A673 (cell line): ENCODE data around the gene PDLIM4. TPM values are rescaled to one million over a fixed set of nuclear protein-coding genes. Genes with fewer than 3 reads are reported as not detected.
A peak's percentile ranks its signal among the peaks of the same experiment; 100 is the strongest.

ENCODE experiments used
- BruUV-seq: library from RNA; stranded (reverse); fragments of 400-500 nt; replicated peaks from 2 replicates; lab custom pipeline; 2021; lab: Mats Ljungman, UMichigan
- CTCF ChIA-PET: fragments of 300-600 bp; sonication (Branson Sonifier 250); formaldehyde crosslinking; loops from one replicate; lab custom pipeline; 2022; ENCODE audit warnings: antibody characterized with exemption; lab: Charles Lee
- POLR2A ChIA-PET: fragments of 300-600 bp; sonication (Branson Sonifier 250); formaldehyde crosslinking; loops from one replicate; lab custom pipeline; 2022; ENCODE audit warnings: antibody characterized with exemption; ENCODE audit not compliant: low non-redundant PET; lab: Charles Lee
- DNase-seq: peaks from one replicate; pipeline ENCODE4 v3.0.0-alpha.2; 2015; ENCODE audit warnings: low spot score
- H3K27ac ChIP-seq: fragments of 200-600 bp; sonication (generic); 2 replicates; pipeline ENCODE4 v1.5.1; 2016; ENCODE audit warnings: mixed run types, low read depth, mild to moderate bottlenecking, mixed read lengths, antibody characterized with exemption, low read length; ENCODE audit not compliant: poor library complexity, severe bottlenecking
- H3K27me3 ChIP-seq: fragments of 200-600 bp; sonication (generic); replicated peaks from 2 replicates; pipeline ENCODE4 v1.6.1; 2017; ENCODE audit warnings: mixed run types, low read depth, mild to moderate bottlenecking, mixed read lengths, antibody characterized with exemption, low read length; ENCODE audit not compliant: insufficient read depth, poor library complexity
- H3K36me3 ChIP-seq: fragments of 200-600 bp; sonication (generic); 2 replicates; pipeline ENCODE4 v1.6.1; 2016; ENCODE audit warnings: mixed run types, mild to moderate bottlenecking, mixed read lengths, antibody characterized with exemption, low read length; ENCODE audit not compliant: insufficient read depth, poor library complexity, severe bottlenecking
- H3K4me1 ChIP-seq: fragments of 200-600 bp; sonication (generic); 2 replicates; pipeline ENCODE4 v1.6.1; 2017; ENCODE audit warnings: mixed run types, mild to moderate bottlenecking, mixed read lengths, antibody characterized with exemption, low read length; ENCODE audit not compliant: insufficient read depth, poor library complexity, severe bottlenecking
- H3K4me3 ChIP-seq: fragments of 200-600 bp; sonication (generic); 2 replicates; pipeline ENCODE4 v1.5.1; 2016; ENCODE audit warnings: low read depth, mixed run types, mild to moderate bottlenecking, mixed read lengths, low read length; ENCODE audit not compliant: poor library complexity, severe bottlenecking
- H3K9me3 ChIP-seq: fragments of 200-600 bp; sonication (generic); 2 replicates; pipeline ENCODE4 v1.6.1; 2016; ENCODE audit warnings: mixed run types, low read depth, mild to moderate bottlenecking, mixed read lengths, antibody characterized with exemption, low read length; ENCODE audit not compliant: poor library complexity, severe bottlenecking
- EZH2 ChIP-seq: fragments of 200-600 bp; sonication (generic); IDR thresholded peaks from 2 replicates; pipeline ENCODE4 v1.6.1; 2017; ENCODE audit warnings: borderline replicate concordance, low read depth, mild to moderate bottlenecking, mixed read lengths, antibody characterized with exemption, low read length; ENCODE audit not compliant: poor library complexity, severe bottlenecking
- intact Hi-C: fragments of 100-400 bp; cut with micrococcal nuclease; formaldehyde crosslinking; loops from one replicate; pipeline ENCODE4 v1.10.0; 2022; ENCODE audit not compliant: unreplicated experiment
- total RNA-seq: library from RNA; stranded (reverse); gene quantifications from 2 replicates; pipeline ENCODE4 v1.2.3, GENCODE V29; 2021
- TF ChIP-seq, protein P1 (sequence below): fragments of 300-800, 200-600 bp; sonication (generic); conservative IDR thresholded peaks from 2 replicates; pipeline ENCODE4 v1.5.1; 2017; ENCODE audit warnings: low read depth, mild to moderate bottlenecking, antibody characterized with exemption, low read length, moderate library complexity, mixed read lengths

The PDLIM4 gene
- total RNA-seq, 1 experiment from 2014 or later, result 6.0 TPM

DNA sequence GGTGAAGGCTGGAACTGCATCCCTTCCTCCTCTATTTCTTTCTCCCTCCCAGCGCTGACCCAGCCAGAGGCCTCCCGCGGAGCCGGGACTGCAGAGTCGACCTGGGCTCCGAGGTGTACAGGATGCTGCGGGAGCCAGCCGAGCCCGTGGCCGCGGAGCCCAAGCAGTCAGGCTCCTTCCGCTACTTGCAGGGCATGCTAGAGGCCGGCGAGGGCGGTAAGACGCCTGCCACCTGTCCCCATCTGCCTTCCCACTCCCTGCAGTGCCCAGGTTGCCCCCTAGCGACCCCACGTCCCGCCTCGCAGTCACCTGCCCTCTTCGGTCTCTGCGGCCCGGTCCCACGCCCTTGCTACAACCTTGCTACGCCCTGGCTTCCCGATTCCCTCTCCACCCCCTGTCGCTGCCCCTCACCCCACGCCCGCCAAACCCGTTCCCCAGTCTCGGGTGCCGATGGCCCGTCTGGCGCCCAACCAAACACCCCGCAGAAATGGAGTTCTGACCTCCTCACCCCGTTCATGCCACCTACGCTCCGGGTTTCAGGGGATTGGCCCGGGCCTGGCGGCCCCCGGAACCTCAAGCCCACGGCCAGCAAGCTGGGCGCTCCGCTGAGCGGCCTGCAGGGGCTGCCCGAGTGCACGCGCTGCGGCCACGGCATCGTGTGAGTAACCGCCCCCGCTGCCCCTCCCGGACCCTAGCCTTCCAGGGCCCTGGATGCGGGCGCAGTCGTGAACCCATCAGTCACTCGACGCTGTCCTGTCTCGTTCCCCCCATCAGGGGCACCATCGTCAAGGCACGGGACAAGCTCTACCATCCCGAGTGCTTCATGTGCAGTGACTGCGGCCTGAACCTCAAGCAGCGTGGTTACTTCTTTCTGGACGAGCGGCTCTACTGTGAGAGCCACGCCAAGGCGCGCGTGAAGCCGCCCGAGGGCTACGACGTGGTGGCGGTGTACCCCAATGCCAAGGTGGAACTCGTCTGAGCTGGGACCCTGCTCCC lies 14.1 kb downstream of the PDLIM4 start:
- CTCF ChIA-PET, result interaction anchor here (0.5 to 1.4 kb wide), 3 partner anchors 11 to 146 kb away, joined by 3 to 7 read pairs (median 5); partner anchors contain the start of gene SLC22A5
- POLR2A ChIA-PET, result interaction anchor here (0.8 kb wide), 1 partner anchor 229 kb away, joined by 5 read pairs; no protein-coding TSS in a partner anchor
- H3K27me3 ChIP-seq, result no peaks in the 10 kb centered on the region
- H3K9me3 ChIP-seq, result no peaks in the 10 kb centered on the region
- BruUV-seq, result no TSS peak
- intact Hi-C loops, result loop anchor here (2.0 to 5.0 kb wide), 2 partner anchors 96 to 229 kb away; partner anchors contain the start of gene SLC22A5
- TF ChIP-seq, protein P1, sequence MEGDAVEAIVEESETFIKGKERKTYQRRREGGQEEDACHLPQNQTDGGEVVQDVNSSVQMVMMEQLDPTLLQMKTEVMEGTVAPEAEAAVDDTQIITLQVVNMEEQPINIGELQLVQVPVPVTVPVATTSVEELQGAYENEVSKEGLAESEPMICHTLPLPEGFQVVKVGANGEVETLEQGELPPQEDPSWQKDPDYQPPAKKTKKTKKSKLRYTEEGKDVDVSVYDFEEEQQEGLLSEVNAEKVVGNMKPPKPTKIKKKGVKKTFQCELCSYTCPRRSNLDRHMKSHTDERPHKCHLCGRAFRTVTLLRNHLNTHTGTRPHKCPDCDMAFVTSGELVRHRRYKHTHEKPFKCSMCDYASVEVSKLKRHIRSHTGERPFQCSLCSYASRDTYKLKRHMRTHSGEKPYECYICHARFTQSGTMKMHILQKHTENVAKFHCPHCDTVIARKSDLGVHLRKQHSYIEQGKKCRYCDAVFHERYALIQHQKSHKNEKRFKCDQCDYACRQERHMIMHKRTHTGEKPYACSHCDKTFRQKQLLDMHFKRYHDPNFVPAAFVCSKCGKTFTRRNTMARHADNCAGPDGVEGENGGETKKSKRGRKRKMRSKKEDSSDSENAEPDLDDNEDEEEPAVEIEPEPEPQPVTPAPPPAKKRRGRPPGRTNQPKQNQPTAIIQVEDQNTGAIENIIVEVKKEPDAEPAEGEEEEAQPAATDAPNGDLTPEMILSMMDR, result no peak
- TF ChIP-seq EZH2, result no peak
- H3K27ac ChIP-seq, result no peak overlapping the region
- no peak overlapping the region for H3K4me3 ChIP-seq
- no peaks in the 10 kb centered on the region for H3K4me1 ChIP-seq
- no peak for DNase-seq
- H3K36me3 ChIP-seq, result no peaks in the 10 kb centered on the region

DNA sequence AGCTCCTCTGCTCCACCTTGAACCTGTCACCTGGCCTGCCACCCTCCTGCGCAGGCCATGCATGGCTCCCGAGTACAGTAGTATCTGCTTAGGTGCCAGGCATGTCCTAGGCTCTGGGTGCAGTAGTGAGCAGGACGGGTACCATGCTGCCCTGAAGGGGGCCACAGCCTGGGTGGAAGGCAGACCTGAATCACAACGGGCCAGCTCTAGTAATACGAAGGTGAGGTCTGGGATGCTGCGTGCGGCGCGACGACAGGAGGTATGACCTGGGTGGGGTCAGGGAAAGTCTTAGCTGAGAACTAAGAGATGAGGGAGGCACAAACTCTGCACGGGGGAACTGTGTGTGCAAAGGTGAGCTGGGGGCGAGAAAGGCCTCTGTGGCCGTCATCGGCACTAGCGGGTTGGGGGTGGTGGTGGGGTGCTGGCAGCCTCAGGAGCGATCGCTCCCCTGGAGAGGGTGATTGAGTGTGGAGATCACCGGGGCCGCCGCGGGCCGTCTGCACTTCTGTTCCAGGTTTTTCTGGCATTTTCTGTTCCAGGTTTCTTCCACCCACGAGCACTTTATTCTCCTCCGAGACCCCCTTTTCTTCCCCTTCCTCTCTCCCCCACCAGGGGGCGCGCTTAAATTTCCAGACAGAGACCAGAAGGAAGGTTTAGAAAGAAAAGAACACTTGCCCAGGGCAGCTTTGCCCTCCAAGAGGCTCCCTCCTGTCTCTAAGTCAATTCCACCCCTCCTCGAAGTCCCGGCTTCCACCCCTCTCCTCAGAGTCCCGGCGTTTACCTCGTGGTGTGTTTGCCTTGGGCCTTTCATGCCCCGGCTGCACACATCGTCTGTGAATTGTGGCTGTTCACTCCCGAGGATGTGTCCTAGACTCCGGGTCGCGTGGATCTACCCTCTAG lies 15.1 kb downstream of the PDLIM4 start:
- ChIA-PET CTCF (interaction anchor here (0.5 to 1.5 kb wide), 4 partner anchors 12 to 229 kb away, joined by 3 to 7 read pairs (median 6); partner anchors contain the start of gene SLC22A5), POLR2A (interaction anchor here (0.6 to 0.8 kb wide), 2 partner anchors 148 to 228 kb away, joined by 3 to 5 read pairs; no protein-coding TSS in a partner anchor)
- intact Hi-C loops, result loop anchor here (2.0 to 5.0 kb wide), 2 partner anchors 95 to 228 kb away; partner anchors contain the start of gene SLC22A5
- H3K4me3 ChIP-seq, result no peak overlapping the region
- H3K27me3 ChIP-seq, result no peaks in the 10 kb centered on the region
- no peaks in the 10 kb centered on the region for H3K36me3 ChIP-seq
- no peaks in the 10 kb centered on the region for H3K9me3 ChIP-seq
- peak; percentile 83 for DNase-seq
- TF ChIP-seq, protein P1, result peak; percentile 87
- no peak for TF ChIP-seq EZH2
- no peak overlapping the region for H3K27ac ChIP-seq
- no peaks in the 10 kb centered on the region for H3K4me1 ChIP-seq
- no TSS peak for BruUV-seq

GRCh38 chr5:132273631-132274030 lies 16.1 kb downstream of the PDLIM4 start:
- no TSS peak for BruUV-seq
- intact Hi-C loops, result loop anchor here (2.0 to 5.0 kb wide), 2 partner anchors 94 to 227 kb away; partner anchors contain the start of gene SLC22A5
- DNase-seq, result no peak
- H3K4me1 ChIP-seq, result peaks cover 1% of the 10 kb centered on the region
- CTCF ChIA-PET, result interaction anchor here (1.5 kb wide), 1 partner anchor 228 kb away, joined by 6 read pairs; no protein-coding TSS in a partner anchor
- POLR2A ChIA-PET, result no interaction called here
- H3K27me3 ChIP-seq, result no peaks in the 10 kb centered on the region
- no peak for TF ChIP-seq EZH2
- TF ChIP-seq, protein P1, result no peak
- no peak overlapping the region for H3K4me3 ChIP-seq
- no peaks in the 10 kb centered on the region for H3K36me3 ChIP-seq
- H3K9me3 ChIP-seq, result no peaks in the 10 kb centered on the region
- H3K27ac ChIP-seq, result no peak overlapping the region
